HCT116 (cell line): ENCODE measurements around the gene RBM20. TPM values are rescaled to one million over a fixed set of nuclear protein-coding genes. Genes with fewer than 3 reads are reported as not detected.

Experiments
- ATAC-seq: fragments of 200-7000 bp; cut with Tn5 transposase; 2 replicates; pipeline ENCODE4 v1.9.1; 2020; ENCODE audit warnings: mild to moderate bottlenecking, moderate library complexity
- BruUV-seq: library from RNA; stranded (reverse); fragments of 400-500 nt; replicated peaks from 2 replicates; lab custom pipeline; 2021; lab: Mats Ljungman, UMichigan
- CTCF ChIA-PET: fragments of 300-600 bp; sonication (Branson Sonifier 250); formaldehyde crosslinking; loops from one replicate; lab custom pipeline; 2021; ENCODE audit warnings: antibody characterized with exemption; lab: Charles Lee
- POLR2A ChIA-PET: fragments of 300-600, 350-600 bp; sonication (Branson Sonifier 250); formaldehyde crosslinking; loops from one replicate; lab custom pipeline; 2021; ENCODE audit warnings: antibody characterized with exemption; lab: Charles Lee
- RAD21 ChIA-PET, 2 experiments: fragments of 300-600 bp; sonication (Branson Sonifier 250); formaldehyde crosslinking; loops; one replicate each; lab custom pipeline; 2023; ENCODE audit warnings: low total read pairs in 2 of 2; ENCODE audit not compliant: uncharacterized antibody in 2 of 2, unreplicated experiment in 2 of 2, low non-redundant PET in 1 of 2; lab: Charles Lee
- DNase-seq: peaks from one replicate; pipeline ENCODE4 v3.0.0-alpha.2; 2010; ENCODE audit warnings: low read depth, low spot score
- H2AFZ ChIP-seq: fragments of 200-600 bp; shearing (Covaris generic), sonication (generic); 2 replicates; pipeline ENCODE4 v1.6.1; 2017; ENCODE audit warnings: low read depth, mixed run types, mixed read lengths, antibody characterized with exemption, low read length; ENCODE audit not compliant: poor library complexity, severe bottlenecking
- H3K27ac ChIP-seq: 2 replicates; pipeline ENCODE4 v1.5.1; 2012; ENCODE audit warnings: low read depth, low read length
- H3K27me3 ChIP-seq: fragments of 200-600 bp; sonication (generic); 2 replicates; pipeline ENCODE4 v1.6.1; 2016; ENCODE audit warnings: mixed run types, low read length, mixed read lengths; ENCODE audit not compliant: insufficient read depth
- H3K36me3 ChIP-seq, 2 experiments: fragments of 200-500 bp in 1 of 2; fragments of 200-600 bp in 1 of 2; sonication (Bioruptor generic) in 1 of 2; sonication (generic) in 1 of 2; 2 replicates each; pipeline versions ENCODE4 v1.5.1 to v1.6.1; 2014 to 2016; ENCODE audit warnings: low read length in 2 of 2, inconsistent platforms in 1 of 2, mixed read lengths in 1 of 2, mixed run types in 1 of 2; ENCODE audit not compliant: insufficient read depth in 2 of 2, control insufficient read depth in 1 of 2
- H3K4me1 ChIP-seq, 2 experiments: fragments of 200-600 bp in 1 of 2; sonication (generic) in 1 of 2; 2 replicates each; pipeline versions ENCODE4 v1.5.1 to v1.6.1; 2012 to 2017; ENCODE audit warnings: low read length in 2 of 2, inconsistent platforms in 1 of 2, mild to moderate bottlenecking in 1 of 2, mixed read lengths in 1 of 2, mixed run types in 1 of 2, moderate library complexity in 1 of 2; ENCODE audit not compliant: insufficient read depth in 2 of 2, control insufficient read depth in 1 of 2
- H3K4me2 ChIP-seq: fragments of 200-600 bp; sonication (generic); 2 replicates; pipeline ENCODE4 v1.6.1; 2017; ENCODE audit warnings: mixed run types, low read length, mixed read lengths
- H3K4me3 ChIP-seq, 2 experiments: fragments of 200-600 bp in 1 of 2; sonication (generic) in 1 of 2; replicated peaks in 1 of 2; 2 replicates each; pipeline ENCODE4 v1.5.1; 2011 to 2016; ENCODE audit warnings: low read length in 2 of 2, control low read depth in 1 of 2, low read depth in 1 of 2, mild to moderate bottlenecking in 1 of 2, mixed read lengths in 1 of 2, mixed run types in 1 of 2
- H3K79me2 ChIP-seq: fragments of 200-600 bp; sonication (generic); 2 replicates; pipeline ENCODE4 v1.6.1; 2017; ENCODE audit warnings: mild to moderate bottlenecking, mixed run types, low read length, moderate library complexity, mixed read lengths; ENCODE audit not compliant: insufficient read depth
- H3K9ac ChIP-seq: fragments of 200-600 bp; sonication (generic); 2 replicates; pipeline ENCODE4 v1.6.1; 2016; ENCODE audit warnings: low read length, mixed read lengths
- H3K9me2 ChIP-seq: fragments of 200-600 bp; sonication (generic), shearing (Covaris generic); 2 replicates; pipeline ENCODE4 v1.6.1; 2017; ENCODE audit warnings: mixed run types, mild to moderate bottlenecking, moderate library complexity; ENCODE audit not compliant: insufficient read depth
- H3K9me3 ChIP-seq, 2 experiments: fragments of 200-500 bp in 1 of 2; fragments of 200-600 bp in 1 of 2; sonication (Bioruptor generic) in 1 of 2; sonication (generic) in 1 of 2; 2 replicates each; pipeline ENCODE4 v1.6.1; 2014 to 2017; ENCODE audit warnings: low read length in 2 of 2, mixed read lengths in 2 of 2, inconsistent platforms in 1 of 2, low read depth in 1 of 2, mild to moderate bottlenecking in 1 of 2, mixed run types in 1 of 2, moderate library complexity in 1 of 2; ENCODE audit not compliant: control insufficient read depth in 1 of 2, insufficient read depth in 1 of 2
- H4K20me1 ChIP-seq: fragments of 200-600 bp; sonication (generic), shearing (Covaris generic); 2 replicates; pipeline ENCODE4 v1.6.1; 2017; ENCODE audit warnings: mixed run types, mild to moderate bottlenecking, moderate library complexity; ENCODE audit not compliant: insufficient read depth
- ATF3 ChIP-seq: IDR thresholded peaks from 2 replicates; pipeline ENCODE4 v1.6.1; 2012
- CBX3 ChIP-seq: IDR thresholded peaks from 2 replicates; pipeline ENCODE4 v1.6.1; 2012; ENCODE audit warnings: low read depth
- ELF1 ChIP-seq: IDR thresholded peaks from 2 replicates; pipeline ENCODE4 v1.6.1; 2012; ENCODE audit warnings: low read depth, borderline replicate concordance
- FOSL1 ChIP-seq: IDR thresholded peaks from 2 replicates; pipeline ENCODE4 v1.6.1; 2012; ENCODE audit warnings: low read depth
- JUND ChIP-seq: IDR thresholded peaks from 2 replicates; pipeline ENCODE4 v1.6.1; 2012
- SIN3A ChIP-seq: IDR thresholded peaks from 2 replicates; pipeline ENCODE4 v1.6.1; 2012; ENCODE audit warnings: low read depth
- TCF7L2 ChIP-seq: IDR thresholded peaks from 2 replicates; pipeline ENCODE4 v1.7.0; 2011; ENCODE audit warnings: borderline replicate concordance, inconsistent platforms; ENCODE audit not compliant: insufficient read depth, insufficient read length; ENCODE audit errors: extremely low read depth
- intact Hi-C: fragments of 100-400 bp; cut with micrococcal nuclease; formaldehyde crosslinking; loops from 2 replicates; pipeline ENCODE4 v1.10.0; 2022
- total RNA-seq: library from RNA; stranded (reverse); gene quantifications from one replicate; pipeline ENCODE4 v1.2.1, GENCODE V29; 2021; ENCODE audit not compliant: unreplicated experiment

Gene RBM20
- total RNA-seq, 1 experiment from 2014 or later = 2.0 TPM

DNA sequence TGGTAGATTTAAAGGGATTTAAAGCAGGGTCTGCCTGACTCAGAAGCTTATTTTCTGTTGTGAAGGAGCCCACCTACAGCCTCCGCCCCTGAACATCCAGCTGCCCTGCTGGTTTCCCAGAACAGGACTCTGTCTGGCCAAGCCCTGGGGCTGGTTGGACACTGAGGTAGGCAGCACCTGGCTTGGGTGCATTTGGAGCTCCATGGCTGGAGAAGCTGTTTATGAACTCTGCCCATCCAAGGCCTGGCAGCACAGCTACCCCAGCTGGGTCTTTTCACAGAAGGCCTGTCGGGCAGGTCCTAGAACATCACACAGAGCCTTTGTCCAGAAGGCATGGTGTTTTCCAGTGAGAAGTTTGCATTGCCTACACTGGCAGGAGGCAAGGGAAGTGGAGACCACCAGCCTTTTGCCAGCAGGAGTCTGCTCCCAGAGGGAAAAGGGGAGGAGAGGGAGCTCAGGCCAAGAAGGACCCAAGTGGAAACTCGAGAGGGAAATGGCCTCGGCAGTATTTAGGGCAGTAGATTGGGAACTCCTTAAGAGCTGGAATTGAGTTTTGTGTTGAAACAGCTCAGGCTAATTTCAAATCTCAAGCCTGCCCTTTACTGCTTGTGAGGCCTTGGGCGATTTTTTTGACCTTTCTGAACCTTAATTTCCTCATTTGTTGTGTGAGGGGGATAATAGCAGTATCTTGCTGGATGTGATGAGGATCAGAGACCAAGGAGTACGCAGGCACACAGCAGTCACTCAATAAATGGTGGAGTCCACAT lies 215.3 kb downstream of the RBM20 start:
- no peak for ATAC-seq
- RAD21 ChIA-PET = no interaction called here
- DNase-seq = no peak
- Histone ChIP-seq H3K36me3 (no peaks in the 10 kb centered on the region), H3K27me3 (no peaks in the 10 kb centered on the region), H4K20me1 (no peaks in the 10 kb centered on the region), H3K9me3 (no peaks in the 10 kb centered on the region), H3K9ac (no peak overlapping the region), H3K79me2 (no peaks in the 10 kb centered on the region), H3K27ac (no peak overlapping the region), H3K4me2 (no peak overlapping the region), H3K4me3 (no peak overlapping the region), H3K9me2 (no peaks in the 10 kb centered on the region), H3K4me1 (no peaks in the 10 kb centered on the region), H2AFZ (no peak overlapping the region)
- TF ChIP-seq TCF7L2 (no peak), SIN3A (no peak), FOSL1 (no peak), ATF3 (no peak)
- BruUV-seq = no TSS peak
- POLR2A ChIA-PET = interaction anchor here (1.2 kb wide), 1 partner anchor 12 kb away, joined by 6 read pairs; the partner anchor contains the start of gene PDCD4
- CTCF ChIA-PET = interaction anchor here (1.1 to 1.2 kb wide), 2 partner anchors 12 to 250 kb away, joined by 3 read pairs; partner anchors contain the start of gene PDCD4
- intact Hi-C loops = no loop called here

GRCh38 chr10:110859973-110860376 lies 215.8 kb downstream of the RBM20 start:
- no peaks in the 10 kb centered on the region for H3K27me3 ChIP-seq
- no peaks in the 10 kb centered on the region for H4K20me1 ChIP-seq
- intact Hi-C loops = no loop called here
- POLR2A ChIA-PET = no interaction called here
- no peak overlapping the region for H3K9ac ChIP-seq
- no peaks in the 10 kb centered on the region for H3K79me2 ChIP-seq
- H3K4me1 ChIP-seq = peaks cover 0 to 5% of the 10 kb centered on the region in 2 experiments; a peak in 2 of 4 replicates
- ATAC-seq (no peak), DNase-seq (no peak)
- no peaks in the 10 kb centered on the region for H3K36me3 ChIP-seq
- BruUV-seq = no TSS peak
- H2AFZ ChIP-seq = no peak overlapping the region
- H3K9me3 ChIP-seq = no peaks in the 10 kb centered on the region
- CTCF ChIA-PET = interaction anchor here (1.1 to 1.2 kb wide), 2 partner anchors 11 to 251 kb away, joined by 3 read pairs; partner anchors contain the start of gene PDCD4
- RAD21 ChIA-PET = no interaction called here
- no peak for TF ChIP-seq CBX3
- no peak for TF ChIP-seq ELF1
- TF ChIP-seq JUND = no peak
- H3K4me2 ChIP-seq = no peak overlapping the region
- H3K9me2 ChIP-seq = no peaks in the 10 kb centered on the region
- H3K27ac ChIP-seq = no peak overlapping the region
- H3K4me3 ChIP-seq = no peak overlapping the region
